Fibroblast of skin of right biceps (primary cell): ENCODE results near the gene TNFRSF1A.
"Not testable (repeated sequence)": the region's sequence is repeated elsewhere in the genome, so short reads cannot be mapped to it uniquely, and the experiment has no call there.

Experiments
- DNase-seq: peaks from one replicate; pipeline ENCODE4 v3.0.0-alpha.2; 2013

TNFRSF1A gene

DNA sequence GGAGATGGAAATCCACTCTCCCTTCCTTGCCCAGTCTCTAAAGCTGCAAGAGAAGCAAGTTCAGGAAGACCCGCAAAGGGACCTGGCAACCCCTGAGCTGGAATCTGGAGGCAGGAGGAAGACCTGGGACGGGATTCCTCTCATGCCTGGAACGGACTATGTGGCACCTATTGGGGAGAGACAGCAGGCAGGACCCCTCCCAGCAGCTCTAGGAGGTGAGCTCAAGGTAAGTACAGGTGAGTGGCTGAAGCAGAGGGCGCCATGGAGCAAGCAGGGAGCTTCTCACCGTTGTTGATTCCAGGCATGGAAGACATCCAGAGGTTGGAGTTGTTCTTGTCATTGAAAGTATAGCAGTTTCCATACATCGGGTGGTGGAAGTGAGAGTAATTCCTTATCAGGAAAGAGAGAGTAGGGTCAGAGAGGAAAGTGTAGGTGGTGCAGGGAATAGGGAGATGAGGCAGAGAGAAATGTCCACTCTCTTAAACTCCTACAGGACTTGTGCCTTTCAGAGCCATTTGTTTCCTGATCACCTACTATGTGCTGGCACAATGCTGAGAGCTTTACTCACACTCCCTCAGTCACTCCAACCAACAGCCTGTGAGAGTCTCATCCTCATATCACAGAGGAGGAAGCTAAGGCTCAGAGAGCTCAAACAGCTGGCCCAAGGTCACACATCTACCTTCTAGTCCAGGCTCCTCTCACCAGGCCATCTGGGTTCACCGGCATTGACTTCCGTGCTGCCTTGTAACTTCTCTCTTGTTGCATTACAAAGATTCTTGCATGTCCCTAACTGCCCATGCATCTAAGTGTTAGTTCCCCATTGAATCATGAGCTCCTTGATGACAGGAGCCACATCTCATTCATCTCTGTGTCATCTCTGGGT, 13.9 kb upstream of the TNFRSF1A start:
- no peak for DNase-seq

DNA sequence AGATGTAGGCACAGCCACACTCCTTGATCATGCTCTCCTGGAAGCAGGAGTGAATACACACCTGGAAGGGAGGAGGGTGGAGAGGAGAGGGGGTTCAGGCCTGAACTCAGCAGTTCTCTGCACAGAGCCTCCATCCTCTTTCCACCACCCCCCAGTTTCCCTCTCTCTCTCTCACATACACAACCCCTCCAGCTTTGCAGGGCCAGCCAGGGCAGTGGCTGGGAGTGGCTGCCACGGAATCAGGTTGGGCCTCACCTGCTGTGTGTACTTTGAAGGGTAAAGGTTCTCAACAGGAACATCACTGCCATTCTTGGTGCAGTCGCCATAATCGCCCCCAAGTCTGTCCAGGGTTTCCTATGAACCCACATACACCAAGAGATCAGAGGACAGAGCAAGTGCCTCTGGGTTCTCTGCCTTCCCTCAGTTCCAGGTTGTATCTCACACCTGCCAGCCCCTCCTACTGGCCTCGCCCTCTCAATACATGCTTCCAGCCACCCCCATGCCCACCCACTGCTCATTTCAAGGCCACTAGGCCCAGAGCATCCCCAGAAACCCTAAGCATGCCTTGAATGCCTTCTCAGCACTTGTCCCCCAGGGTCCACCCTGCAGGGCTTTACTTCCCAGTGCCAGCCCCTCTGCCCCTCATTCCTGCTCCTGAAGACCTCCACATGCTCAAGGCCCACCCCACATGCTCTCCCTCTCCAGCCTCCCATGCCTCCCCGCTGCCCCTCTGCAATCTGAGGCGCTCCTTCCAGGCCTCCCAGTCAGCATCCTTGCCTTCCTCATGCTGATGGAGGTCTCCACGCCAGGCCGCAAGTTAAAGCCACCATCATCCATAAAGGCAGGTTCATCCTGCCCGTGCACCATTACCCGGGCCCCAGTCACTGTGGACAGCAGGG, 12.9 kb upstream of the TNFRSF1A start:
- no peak for DNase-seq

DNA sequence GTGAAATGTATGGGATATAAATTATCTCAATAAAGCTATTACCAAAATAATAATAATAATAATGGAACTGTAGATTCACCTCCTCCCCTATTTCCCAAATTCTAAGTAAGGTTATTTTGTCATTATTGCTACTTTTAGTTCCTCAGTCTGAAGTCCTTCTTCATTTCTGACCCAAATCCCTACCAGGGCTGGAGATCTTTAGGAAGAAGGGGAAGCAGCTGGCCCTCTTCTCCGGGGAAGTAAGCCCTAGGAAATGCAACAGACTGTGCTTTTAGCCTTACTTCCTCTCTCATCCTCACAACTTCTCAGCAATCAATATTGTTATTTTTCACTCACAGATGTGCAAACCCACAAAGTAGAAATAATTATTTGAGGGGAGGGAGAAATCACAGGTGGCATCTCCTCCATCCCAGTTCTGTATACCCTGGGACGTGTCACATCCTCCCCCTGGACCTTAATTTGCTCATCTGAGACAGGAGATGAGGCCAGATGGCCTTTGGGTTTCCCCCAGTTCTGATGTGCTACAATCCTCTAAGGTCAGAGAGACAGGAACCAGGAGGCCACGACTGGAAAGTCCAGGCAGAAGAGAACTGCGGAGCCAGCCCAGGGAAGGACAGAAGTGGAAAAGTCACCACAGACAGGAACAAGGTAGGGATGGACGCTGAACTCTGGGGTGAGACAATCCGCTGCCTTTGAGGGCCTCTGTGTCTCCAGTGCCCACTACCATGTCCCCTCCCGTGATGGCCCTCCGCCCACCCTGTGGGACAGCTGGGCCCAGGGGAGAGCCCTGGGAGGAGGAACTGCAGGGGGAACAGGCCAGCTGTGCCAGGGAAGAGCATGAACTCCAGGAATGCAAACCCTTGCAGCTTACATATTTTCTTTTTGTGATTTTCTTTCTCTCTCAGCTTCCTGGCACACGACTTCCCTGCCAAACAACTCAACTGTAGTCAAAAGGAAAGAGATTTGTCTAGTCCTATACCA, 10.6 kb upstream of the TNFRSF1A start:
- no peak for DNase-seq

DNA sequence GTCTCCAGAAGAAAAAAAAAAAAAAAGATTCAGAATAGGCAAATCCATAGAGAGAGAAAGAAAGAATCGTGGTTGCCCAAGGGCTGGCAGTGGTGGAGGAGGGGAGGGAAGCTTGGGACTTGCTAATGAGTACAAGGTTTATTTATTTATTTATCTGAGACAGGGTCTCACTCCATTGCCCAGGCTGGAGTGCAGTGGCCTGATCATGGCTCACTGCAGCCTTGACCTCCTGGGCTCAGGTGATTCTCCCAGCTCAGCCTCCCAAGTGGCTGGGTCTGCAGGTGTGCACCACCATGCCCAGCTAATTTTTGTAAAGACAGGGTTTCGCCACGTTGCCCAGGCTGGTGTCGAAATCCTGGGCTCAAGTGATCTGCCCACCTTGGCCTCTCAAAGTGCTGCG, 9.7 kb upstream of the TNFRSF1A start:
- DNase-seq = no peak

DNA sequence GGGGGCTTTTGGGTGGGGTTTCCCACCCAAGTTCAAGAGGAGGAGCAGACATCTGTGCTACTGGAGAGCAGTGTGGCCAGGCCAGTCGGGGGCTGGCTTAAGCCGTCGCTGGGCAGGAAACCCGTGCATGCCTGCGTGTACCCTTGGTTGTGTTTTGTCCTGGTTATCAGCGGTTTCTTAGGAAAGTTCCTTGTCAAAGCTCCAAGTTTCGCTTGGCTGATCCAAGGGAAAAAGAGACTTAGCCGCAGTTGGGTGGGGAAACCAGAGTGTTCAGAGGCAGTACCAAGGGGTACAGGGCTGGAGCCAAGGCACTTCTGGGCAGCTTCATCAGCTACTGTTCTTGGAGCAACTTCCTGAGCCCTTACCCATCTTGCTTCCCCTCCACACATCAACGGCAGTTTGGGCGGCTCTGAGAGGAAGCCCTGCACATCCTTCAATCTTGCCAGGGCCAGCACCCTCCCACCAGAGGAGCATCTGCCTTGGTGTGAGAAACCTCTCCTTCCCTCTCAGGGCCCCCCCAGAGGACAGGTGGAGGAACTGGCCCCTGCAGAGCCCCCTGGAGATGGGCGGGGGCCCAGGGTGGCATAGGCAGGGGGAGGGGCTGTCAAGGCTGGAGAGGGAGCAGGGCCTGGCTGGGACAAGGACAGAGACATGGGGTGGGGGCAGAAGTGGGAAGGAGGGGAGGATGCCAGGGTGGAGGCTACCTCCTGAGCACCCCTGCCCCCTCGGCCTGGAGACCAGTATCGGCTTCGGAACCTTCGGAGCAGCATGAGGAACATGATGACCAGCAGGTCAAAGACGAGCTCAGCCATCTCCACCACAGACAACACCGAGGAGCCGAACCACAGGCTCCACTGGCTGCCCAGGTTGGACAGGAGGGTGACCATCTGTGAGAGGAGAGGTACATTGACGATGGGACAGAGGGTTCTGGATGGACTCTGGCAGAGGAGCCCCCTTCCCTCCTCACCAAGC, 5.8 kb upstream of the TNFRSF1A start:
- no peak for DNase-seq

DNA sequence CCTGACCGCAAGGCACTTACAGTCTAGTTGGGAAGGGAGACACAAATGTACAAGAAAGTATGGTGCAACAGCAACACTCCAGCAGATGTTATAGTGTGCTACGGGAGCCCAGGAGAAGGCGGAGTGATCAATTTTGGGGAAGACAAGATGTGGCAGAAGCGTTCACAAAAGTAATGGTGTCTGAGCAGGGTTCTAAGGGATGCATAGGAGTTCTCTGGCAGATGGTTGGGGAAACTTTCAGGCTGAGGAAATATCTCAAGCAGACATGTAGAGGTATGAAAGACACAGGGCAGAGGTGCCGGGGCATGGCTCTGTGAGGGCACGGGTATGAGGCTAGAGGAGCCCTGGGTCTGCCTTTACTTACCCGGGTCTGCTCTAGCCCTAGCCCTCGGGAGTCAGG, 5.1 kb upstream of the TNFRSF1A start:
- no peak for DNase-seq

DNA sequence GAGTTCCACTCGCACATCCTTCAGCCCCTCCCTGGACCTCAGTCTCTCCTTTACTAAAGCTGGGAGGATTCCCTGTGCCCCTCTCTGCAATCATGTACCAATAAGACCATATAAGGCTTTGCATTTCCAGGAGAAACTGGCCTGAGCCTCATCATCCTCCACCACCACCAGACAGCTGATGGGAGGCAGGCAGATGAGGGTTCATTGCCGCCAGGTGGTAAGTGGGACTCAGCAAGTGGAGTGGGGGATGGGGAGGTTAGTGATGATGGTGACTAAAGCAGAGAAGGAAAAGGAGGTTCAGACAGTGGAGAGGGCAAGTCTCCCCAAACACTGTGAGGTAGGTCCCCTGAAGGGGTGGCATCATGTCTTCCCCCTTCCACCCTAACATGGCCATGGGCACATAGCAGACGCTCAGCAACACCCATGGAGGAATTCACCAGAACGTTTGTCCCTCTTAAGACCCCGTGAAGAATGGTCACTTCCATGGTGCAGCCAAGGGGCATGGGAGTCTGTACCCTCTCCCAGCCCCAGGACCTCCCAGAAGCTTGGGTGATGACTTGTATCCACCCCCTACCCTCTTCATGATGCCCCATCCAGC, 4.5 kb upstream of the TNFRSF1A start:
- DNase-seq = no peak

DNA sequence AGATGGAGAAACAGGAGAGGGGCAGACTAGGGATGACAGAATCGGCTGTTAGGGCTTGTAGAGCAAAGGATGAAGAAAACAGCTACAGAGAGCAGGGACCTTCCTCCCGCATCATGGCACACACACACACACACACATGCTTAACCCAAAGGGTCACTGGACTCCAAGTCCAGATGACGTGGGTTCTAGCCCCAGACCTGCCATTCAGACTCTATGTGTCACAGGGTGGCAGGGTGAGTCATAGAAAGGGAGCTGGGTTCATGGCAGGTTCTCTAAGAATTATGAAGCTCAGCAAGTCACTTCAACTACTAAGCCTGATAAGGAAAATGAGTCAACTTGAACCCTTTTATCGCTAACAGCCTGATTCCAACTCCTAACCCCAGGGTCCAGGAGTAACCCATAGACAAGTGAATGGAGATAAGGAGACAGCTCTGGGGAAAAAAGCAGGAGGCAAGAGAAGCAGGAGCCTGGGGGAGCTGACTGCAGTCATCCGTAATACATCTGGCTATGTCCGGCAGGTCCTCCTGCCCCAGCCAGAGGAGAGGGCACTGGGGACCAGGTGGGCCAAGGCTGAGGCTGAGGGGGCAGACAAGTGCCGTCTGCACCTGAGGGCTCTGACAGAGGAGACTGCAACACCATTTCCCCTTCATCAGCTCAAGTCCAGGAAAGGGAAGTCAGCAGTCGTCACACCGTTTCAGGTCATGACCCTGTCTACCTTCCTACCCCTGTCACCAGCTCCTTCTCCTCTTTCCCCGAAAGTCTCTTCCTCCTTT, 3.6 kb upstream of the TNFRSF1A start:
- DNase-seq = peak; percentile 90

DNA sequence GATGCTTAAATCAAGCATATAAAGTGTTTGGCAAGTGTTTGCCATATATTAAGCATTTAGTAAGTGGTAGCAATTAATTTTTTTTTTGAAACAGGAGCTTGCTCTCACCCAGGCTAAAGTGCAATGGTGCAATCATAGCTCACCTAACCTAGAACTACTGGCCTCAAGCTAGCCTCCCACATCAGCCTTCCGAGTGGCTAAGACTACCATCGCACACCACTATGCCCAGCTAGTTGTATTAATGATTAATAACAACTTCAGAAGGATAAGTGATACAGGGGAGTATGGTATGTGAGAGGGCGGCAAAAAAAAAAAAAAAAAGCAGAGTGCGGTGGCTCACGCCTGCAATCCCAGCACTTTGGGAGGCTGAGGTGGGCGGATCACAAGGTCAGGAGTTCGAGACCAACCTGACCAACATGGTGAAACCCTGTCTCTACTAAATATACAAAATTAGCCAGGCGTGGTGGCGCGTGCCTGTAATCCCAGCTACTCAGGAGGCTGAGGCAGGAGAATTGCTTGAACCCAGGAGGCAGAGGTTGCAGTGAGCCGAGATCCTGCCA, 2.3 kb upstream of the TNFRSF1A start:
- not testable (repeated sequence) for DNase-seq

DNA sequence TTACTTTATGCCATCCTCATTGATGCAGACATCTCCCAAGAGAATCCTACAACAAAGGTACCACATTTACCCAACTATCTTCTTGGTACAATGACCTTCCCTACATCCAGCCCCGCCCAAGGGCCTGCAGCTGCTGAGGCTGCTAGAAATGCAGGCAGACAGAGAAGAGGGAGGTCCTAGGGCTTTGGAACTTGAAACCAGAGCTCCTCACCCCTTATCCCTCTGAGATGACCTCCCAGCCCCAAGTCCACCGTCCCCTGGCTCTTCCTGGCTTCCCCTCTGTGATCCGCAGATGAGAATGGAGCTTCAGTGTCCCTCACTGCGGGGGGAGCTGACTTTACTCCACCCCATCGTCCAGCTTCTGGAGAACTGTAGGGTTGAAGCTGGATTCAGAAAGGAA, 1.6 kb upstream of the TNFRSF1A start:
- no peak for DNase-seq

DNA sequence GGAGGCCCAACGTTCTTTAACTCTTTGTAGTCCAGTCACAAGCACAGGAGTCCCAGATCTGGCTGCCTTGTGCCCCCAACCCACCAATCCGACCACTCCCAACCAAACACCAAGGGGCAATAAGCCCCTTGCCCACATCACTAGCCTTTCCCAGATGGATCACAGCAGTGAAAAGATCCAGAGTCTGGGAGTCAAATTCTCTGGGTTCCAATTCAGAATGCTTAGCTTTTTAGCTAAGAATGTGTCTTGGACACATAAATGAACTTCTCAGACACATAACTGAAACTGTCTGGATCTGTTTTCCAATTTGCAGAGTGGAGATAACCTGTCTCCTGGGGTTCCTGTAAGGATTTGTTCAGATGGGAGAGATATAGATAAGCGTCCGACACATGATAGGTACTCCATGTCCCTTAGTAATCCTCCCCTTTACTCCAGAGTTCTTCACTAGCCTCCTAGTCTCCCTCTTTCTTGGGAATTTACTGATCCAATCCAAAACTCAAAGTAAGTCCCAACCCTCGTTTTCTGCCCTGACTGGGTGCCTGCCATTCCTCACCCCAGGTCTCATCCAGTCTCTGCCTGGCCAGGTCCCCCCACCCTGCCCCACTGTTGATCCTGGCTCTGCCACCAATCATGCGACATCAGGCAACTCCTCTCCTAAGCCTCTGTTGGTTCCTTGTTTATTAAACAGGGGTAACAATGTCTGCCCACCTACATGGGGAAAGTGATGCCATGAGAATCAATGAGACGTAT, 439 bp upstream of the TNFRSF1A start:
- DNase-seq = no peak

DNA sequence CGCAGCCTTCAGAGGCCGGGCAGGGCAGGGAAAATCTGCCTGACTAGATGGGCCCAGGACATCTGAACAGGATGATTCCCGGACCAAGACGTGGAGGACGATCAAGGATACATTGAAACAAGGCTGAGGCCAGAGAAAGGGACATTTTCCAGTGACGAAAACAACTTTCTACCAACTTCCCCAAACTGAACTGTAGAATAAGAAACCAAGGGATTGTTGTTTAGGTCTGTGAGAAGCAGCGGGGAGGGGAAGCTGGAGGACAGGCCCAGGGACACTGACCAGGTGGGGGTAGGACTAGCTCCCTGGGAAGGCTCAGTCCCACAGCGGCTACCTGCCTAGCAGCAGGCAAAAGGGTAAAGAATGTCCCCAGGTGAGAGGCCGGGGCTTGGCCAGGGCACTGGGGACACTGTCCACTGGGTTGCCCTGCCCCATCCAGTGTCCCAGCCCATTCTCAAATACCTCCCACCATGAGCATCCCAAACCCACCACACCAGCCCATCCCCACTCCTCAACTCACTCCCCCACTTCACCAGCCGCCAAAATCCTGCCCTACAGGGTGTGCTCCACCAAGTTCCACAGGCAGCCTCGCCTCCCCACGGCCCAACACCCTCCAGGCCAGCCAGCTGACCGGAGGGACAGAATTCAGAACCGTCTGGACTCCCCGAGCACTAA, 995 bp downstream of the TNFRSF1A start:
- DNase-seq = no peak

DNA sequence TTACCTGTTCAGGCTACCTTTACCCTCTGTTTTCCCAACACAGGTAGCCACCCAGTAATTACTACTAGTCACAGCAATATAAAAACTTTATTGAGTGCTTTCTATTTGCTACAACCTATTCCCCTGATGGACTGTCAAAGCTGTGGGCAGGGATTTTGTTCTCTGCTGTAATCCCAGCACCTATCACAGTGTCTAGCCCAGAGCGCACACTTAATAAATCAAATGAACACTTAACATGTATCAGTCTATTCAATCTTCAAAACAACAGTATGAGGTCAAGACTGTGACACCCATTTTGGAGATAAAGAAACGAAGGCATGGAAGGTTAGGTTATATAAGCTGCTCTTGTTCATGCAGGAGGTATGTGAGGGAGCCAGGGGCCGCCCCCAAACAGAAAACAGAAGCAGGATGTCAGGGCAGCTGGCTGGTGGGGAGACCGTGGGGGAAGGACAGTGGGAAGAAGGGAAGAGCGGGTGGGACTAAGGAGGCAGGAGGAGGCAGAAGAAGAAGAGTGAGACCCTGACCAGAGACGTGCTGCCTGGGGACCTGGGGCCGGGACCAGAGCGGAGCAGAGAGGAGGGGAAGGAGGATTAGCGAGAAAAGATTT, 1.7 kb downstream of the TNFRSF1A start:
- peak; percentile 81 for DNase-seq

DNA sequence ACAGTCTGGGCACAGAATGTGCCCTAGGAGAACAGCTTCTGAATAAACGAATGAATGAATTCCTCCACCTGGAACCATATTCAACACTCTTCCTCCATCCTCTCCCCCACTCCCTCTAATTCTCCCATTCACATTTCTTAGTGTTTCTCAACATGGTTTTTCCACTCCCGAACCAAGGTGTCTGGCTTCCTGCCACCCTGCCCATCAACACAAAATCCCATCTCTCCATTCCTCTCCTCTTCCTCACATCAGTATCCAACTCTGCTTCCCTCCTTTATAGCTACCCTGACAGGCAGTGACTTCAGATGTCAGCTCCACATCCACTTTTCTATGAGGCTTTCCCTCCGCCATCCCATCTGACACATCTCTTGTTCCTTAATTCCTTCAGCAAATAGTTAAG, 2.9 kb downstream of the TNFRSF1A start:
- no peak for DNase-seq

DNA sequence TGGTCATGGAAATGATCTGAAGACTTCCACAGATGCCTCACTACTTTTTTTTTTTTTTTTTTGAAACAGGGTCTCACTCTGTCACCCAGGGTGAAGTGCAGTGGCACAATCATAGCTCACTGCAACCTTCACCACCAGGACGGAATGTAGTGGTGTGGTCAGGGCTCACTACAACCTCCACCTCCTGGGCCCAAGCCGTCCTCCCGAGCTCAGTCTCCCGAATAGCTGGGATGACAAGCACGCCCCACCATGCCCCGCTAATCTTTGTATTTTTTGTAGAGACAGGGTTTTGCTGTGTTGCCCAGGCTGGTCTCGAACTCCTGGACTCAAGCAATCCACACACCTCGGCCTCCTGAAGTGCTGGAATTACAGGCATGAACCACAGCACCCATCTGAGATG, 3.3 kb downstream of the TNFRSF1A start:
- not testable (repeated sequence) for DNase-seq

DNA sequence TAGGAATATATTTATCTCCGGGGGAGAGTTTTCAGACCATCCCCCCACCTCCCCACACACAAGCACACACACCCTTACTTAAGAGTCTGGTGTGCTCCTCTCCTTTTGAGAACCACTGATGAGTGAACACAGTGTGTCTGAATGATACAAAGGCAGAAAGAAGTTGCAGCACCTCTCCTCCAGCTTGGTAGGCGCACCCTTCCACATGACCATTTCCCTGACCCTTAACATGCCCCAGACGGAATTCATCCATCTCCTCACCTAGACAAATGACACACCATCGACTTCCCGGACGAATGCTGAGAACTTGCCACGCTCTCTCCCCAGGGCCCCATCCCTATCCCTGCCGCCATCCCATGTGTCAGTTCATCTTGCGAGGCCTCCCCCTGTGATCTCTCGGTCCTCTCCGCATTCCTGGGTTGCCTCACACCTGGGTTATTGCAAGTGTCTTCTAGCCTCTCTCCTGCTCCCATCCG, 3.9 kb downstream of the TNFRSF1A start:
- DNase-seq = peak; percentile 49

DNA sequence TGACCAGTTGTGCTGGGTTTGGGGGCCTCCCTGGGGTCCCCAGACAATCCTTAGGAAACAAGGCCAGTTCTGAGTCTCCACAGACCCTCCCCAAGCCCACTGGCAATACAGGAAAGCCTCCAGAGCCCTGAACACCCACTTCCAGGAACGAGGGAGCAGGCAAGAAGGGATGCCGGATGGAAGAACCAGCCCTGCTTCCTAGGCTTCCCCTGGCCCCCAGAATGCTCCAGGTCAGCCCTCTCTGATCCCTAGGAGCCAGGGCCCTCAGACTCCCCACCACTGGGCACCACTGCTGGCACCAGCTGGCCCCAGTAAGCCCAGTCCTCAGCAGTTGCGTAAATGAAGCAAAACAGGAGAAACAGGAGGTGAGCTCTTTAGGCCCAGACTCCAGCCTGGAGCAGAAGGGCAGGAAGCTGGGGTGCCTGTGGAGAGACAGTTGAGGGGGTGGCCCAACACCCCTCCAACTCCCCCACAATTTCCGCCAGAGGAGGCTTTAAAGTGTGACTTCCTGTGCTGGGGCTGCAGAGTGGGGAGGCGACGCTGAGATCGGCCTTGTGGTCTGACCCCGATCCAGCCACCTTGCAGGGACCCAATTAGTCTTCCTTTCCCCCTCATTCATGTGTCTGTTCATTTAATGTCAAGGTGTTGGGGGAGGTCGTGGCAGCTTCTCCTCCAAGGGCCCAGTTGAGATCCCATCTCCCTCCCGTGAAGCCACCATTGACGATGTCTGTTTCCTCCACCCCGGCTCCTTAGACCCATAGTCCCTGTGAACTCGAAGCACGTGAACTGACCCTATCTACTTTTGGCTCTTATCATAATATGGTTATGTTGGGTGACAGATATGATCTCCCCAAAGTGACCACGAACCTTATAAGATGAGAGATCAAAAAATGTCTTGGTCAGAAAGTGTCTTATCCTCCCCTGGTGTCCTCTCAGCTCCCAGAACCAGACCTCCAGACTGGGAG, 4.7 kb downstream of the TNFRSF1A start:
- DNase-seq = no peak
